GM21717 (cell line): ENCODE measurements around the gene PODN.

Experiments
- ATAC-seq: cut with Tn5 transposase; IDR thresholded peaks from one replicate; pipeline ENCODE4 v1.9.1; 2021; ENCODE audit warnings: mild to moderate bottlenecking, moderate library complexity; ENCODE audit not compliant: unreplicated experiment

Gene PODN

GRCh38 chr1:53088616-53089300 is 26.7 kb downstream of the PODN start:
- no peak for ATAC-seq

GRCh38 chr1:53089478-53090226 is 27.6 kb downstream of the PODN start:
- no peak for ATAC-seq

- no peak for ATAC-seq
Measured at GRCh38 chr1:53090227-53091147, 28.5 kb downstream of the PODN start.

- no peak for ATAC-seq
Measured at GRCh38 chr1:53091841-53092645, 30.0 kb downstream of the PODN start.

GRCh38 chr1:53092659-53093450 is 30.8 kb downstream of the PODN start:
- no peak for ATAC-seq

GRCh38 chr1:53093451-53093754 is 31.4 kb downstream of the PODN start:
- ATAC-seq, result no peak

- ATAC-seq, result no peak
Measured at GRCh38 chr1:53093778-53094532, 31.9 kb downstream of the PODN start.

GRCh38 chr1:53094533-53094919 is 32.5 kb downstream of the PODN start:
- no peak for ATAC-seq

- ATAC-seq, result no peak
Measured at GRCh38 chr1:53104289-53104913, 42.4 kb downstream of the PODN start.

GRCh38 chr1:53107090-53107489 is 45.1 kb downstream of the PODN start:
- no peak for ATAC-seq

GRCh38 chr1:53107570-53108322 is 45.7 kb downstream of the PODN start:
- ATAC-seq, result no peak

GRCh38 chr1:53108646-53109580 is 46.9 kb downstream of the PODN start:
- no peak for ATAC-seq

- no peak for ATAC-seq
Measured at GRCh38 chr1:53110370-53111072, 48.5 kb downstream of the PODN start.

- ATAC-seq, result no peak
Measured at GRCh38 chr1:53111073-53111556, 49.1 kb downstream of the PODN start.

- ATAC-seq, result no peak
Measured at GRCh38 chr1:53111693-53112092, 49.7 kb downstream of the PODN start.

GRCh38 chr1:53112271-53112774 is 50.3 kb downstream of the PODN start:
- no peak for ATAC-seq
